GM18858 (cell line): Measurements from ENCODE around the gene PLK5.

ENCODE experiments used
- ATAC-seq: cut with Tn5 transposase; IDR thresholded peaks from one replicate; pipeline ENCODE4 v1.9.1; 2021; ENCODE audit not compliant: unreplicated experiment

PLK5 gene

DNA sequence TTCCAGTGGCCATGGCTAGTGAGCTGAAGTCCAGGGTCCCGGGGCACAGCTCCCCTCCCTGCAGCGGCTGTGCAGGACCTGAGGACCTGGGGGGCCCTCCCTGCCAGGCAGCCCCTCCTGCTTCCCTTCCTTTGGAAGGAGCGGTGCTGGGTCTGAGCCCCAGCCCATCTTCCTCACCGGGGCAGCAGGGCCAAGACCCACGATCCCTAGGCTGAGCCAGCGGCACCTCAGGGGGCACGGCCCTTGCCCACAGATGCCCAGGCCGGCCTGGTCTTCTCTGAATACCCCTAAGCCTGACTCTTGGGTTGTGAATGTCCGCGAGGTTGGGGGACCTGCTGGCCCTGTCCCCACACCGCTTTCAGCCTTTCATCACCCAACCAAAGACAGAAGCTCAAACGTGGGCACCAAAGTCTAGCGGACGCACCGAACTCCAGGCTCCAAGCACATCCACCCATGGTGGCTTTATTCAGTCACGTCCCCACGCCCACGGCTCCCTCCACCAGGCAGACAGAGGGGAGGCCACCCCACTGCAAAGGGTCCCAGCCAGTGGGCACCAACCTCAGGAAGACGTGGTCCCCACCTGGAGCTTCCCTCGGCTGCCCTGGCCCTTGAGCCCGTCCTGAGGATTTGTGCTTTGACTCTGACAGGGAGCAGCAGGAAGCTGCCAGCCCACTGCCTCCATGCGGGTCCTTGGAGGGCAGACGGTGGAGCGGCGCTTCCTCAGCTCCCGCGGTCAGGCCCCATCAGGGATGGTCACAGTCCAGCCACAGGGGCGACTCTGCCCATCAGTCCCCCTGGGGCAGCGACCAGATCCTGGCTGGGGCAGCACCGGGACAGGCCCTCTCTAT, 52.6 kb downstream of the PLK5 start:
- no peak for ATAC-seq

DNA sequence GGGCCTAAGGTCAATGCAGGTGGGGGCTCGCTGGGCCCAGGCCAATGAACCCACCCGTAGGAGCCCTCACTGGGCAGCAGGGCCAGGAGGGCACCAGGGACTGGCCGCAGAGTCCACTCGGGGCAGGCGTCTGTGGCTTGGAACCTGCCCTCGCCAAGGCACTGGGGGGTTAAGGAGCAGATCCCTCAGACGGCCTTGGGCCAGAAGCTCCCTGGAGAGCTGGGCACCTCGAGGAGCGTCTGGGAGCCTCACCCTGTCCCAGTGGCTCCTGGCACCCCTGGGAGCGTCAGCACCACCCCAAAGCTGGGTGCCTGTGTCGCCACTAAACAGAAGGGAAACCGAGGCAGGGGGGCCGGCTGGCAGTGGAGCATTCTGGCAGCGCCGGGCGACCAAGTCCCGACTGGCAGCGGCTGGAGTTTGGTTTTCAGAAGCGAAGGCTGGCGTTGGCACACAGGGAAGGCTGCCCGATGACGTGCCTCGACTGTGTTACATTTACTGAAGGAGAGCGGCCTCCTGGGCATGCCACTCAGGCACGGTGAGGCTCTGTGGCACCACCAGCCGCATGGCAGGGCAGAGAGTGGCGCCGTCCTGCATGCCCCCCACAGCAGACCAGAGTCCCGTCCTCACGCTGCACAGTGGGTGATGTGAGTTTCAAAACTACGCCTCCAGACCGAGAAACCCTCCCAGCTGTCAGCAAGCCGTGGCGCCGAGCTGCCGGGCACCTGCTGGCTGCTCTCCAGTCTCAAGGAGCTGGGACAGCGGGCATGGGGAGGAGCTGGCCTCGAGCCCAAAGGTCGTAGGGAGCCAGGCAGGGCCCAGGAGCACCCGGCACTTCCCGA, 53.4 kb downstream of the PLK5 start:
- ATAC-seq: no peak

DNA sequence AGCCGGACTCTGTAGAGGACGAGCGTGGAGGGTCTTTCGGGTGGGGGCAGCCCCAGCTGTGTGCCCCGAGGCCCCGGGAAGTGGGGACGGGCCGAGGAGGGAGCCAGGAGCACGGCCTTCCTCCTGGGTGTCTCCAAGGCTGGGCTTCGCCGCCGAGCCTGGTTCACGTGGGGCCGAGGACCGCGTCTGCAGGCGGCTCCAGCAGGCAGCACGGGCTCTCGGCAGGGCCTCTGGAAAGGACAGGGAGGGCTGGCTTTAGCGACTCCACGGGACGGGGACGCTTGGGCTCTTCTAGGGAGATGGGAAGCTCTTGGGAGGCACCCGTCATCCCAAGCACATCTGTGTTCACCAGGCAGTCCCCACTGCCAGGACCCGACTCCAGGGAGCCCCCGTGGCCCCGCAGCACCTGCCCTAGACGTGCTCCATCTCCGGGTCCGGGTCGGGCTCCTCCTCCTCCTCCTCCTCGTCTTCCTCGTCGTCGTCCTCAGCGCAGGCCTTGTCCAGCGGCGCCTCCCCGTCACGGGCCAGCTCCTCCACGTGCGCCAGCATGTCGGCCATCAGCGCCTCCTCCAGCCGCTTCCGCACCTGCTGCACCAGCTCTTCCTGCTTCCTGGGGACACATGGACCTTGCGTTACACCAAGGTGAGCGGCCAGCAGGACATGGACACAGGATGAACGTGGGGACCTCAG, 54.2 kb downstream of the PLK5 start:
- no peak for ATAC-seq

GRCh38 chr19:1579222-1579621, 55.3 kb downstream of the PLK5 start:
- ATAC-seq: no peak

DNA sequence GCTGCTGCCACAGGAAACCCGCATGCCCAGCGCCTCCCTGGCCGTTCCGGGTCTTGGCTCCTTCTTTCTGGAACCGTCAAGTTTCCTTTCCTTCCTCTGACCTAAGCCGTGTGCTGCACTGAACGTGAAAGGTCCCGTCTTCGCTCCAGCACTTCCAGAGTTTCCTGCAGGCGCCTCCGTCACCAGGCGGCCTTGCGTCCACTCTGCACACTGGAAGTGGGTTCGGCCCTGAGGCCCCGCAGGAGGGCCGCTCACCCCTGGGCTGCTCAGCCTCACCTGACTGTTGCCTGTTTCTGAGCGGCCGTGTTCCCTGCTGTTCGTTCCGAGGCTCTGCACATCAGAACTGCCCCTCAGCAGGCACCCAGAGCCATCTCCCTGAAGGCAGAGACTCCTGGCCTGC, 56.5 kb downstream of the PLK5 start:
- ATAC-seq: no peak

DNA sequence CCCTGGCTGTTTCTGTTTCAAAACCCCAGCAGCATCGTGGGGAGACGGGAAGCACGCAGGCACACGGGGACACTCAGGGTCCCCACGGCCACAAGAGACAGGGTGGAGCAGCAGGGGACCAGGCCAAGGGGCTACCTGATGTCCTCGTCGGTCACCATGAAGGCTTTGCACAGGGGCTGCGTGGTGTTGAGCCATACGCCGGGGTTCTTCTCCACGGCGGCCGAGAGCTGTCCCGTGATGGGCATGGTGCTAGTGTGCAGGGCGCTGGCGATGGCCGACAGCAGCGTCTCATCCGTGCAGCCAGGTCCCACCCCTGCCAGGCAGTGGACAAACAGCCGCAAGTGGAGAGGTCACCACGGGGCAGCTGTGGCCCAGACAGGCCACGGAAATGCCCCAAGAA, 57.1 kb downstream of the PLK5 start:
- ATAC-seq: no peak

DNA sequence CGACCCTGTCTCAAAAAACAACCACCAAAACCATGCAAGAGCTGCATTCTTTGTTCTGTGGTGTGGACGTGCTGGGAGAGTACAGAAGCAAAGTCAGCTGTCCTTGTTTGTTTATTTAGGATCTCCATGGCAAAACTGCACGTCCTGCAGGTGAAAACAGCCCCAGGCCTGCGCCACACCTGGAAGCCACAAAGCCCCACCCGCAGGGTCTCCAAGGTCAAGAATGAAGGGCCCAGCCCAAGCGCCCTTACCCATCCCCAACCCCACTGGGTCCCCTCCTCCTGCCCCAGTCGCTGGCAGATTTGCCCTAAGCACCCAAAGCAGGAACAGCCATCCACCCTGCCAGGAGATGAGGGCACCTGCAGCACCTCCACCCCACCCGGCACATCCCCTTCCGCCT, 58.3 kb downstream of the PLK5 start:
- no peak for ATAC-seq

GRCh38 chr19:1584500-1585242, 60.8 kb downstream of the PLK5 start:
- ATAC-seq: no peak

GRCh38 chr19:1585243-1585580, 61.3 kb downstream of the PLK5 start:
- ATAC-seq: no peak
